Measurements from ENCODE around the gene RBM8A.

RBM8A gene

DNA sequence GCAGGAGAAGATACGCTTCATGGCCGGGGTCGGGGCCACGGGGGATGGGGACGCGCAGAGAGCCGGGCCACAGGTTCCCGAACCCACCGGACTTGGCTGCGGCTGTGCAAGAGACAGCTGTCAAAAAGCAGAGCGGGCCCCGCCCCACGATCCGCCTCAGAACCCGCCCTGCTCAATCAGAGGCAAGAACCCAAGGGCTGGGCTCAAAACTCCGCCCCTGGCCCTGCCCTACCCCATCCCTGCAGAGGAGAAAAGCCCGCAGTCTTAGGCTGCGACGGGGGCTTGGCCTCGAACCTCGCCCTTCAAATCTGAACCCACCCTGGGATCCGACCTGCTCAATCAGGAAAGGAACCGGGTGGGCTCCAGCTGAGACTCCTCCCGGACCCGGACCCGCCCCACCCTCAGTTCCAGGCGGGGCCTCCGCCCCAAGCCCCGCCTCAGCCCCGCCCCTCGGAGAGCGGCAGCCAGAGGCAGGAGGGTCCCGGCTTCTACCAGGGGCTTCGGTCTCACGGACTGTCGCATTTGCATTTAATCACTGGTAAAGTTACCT lies 41.5 kb downstream of the RBM8A start, which contains the start of gene ANKRD35:
Gene ANKRD35 (minus strand): TSS at position 129 of the 550 bp plus-strand sequence. CDS start 108 bp downstream, at position 21.
- DNase-seq (ENCODE audit: low read depth): peak; percentile 79
- peak within 1 kb of the TSS; percentile 64 for H3K4me3 ChIP-seq (ENCODE audit: low read length)
- no peak for TF ChIP-seq CTCF (IDR thresholded peaks at IDR 0.05; ENCODE audit: insufficient read depth, low read depth, low read length, missing control alignments)

DNA sequence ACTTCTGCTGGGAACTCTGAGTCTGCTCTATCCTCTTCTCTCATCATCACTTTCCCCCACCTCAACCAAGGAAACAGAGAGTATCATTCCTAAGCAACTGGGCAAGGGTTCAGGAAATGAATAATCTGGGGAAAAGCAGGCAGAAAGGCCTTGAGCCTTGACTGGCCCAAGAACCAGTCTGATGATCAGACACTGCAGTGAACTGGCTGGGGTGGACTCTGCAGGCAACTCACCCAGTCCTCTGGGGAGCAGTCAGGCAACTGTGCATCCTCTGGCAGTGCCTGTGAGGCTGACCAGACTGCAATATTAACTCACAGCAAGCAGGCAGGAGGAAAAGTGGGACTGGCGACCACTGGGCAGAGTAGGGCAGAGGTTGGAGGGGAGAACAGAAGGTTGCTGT lies 42.6 kb downstream of the RBM8A start:
- TF ChIP-seq CTCF (IDR thresholded peaks at IDR 0.05; ENCODE audit: insufficient read depth, low read depth, low read length, missing control alignments): no peak
- peak; percentile 13 for DNase-seq (ENCODE audit: low read depth)
- H3K4me3 ChIP-seq (ENCODE audit: low read length): peak overlapping the region; percentile 64

DNA sequence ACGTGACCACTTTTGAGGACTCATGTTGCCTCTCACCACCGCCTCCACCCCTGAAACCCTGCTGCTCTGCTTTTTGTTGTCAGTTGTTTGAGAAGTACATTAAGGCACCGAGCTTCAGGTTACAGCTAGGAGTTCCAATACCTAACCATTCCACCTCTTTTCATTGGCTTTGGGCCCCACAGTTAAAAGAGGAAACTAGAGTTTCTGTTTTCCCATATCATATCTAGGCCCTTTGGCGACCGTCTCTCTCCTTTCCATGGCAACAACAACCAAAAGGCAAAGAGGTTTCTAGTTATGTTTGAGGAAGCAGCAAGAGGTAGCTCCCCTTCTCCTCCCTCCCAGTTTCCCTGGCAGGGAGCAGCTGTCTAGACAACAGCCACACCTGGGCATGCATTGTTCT lies 47.5 kb downstream of the RBM8A start:
- no peak for TF ChIP-seq CTCF (IDR thresholded peaks at IDR 0.05; ENCODE audit: insufficient read depth, low read depth, low read length, missing control alignments)
- H3K4me3 ChIP-seq (ENCODE audit: low read length): no peak overlapping the region

DNA sequence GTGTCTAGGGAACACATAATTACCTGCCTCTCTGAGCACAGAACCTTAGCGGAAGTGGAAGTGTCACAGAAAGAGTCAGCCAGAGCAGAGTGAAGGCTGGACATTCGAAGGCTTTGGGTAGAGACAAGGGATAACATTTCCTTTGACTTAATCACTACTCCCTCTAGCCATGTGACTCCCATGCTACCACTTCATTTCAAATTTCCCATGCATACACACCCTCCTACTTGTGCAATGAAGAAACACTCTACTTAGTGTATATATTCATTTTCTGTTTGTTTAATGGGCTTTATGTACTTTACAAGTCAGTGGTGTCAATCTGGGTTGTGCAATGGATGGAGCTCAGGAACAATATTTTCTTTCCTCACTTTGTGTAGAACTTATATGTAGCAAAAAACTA lies 48.6 kb downstream of the RBM8A start:
- TF ChIP-seq CTCF (IDR thresholded peaks at IDR 0.05; ENCODE audit: insufficient read depth, low read depth, low read length, missing control alignments): no peak

More for the DNA sequence above, 47.5 kb downstream of the RBM8A start:
- DNase-seq (ENCODE audit: low read depth): peak; percentile 36

GRCh38 chr1:145877923-145878486 lies 49.3 kb downstream of the RBM8A start:
- no peak overlapping the region for H3K4me3 ChIP-seq (ENCODE audit: low read length)
- TF ChIP-seq CTCF (IDR thresholded peaks at IDR 0.05; ENCODE audit: insufficient read depth, low read depth, low read length, missing control alignments): no peak
- peak; percentile 90 for DNase-seq (ENCODE audit: low read depth)

More for the DNA sequence above, 48.6 kb downstream of the RBM8A start:
- H3K4me3 ChIP-seq (ENCODE audit: low read length): no peak overlapping the region
- DNase-seq (ENCODE audit: low read depth): peak; percentile 90

DNA sequence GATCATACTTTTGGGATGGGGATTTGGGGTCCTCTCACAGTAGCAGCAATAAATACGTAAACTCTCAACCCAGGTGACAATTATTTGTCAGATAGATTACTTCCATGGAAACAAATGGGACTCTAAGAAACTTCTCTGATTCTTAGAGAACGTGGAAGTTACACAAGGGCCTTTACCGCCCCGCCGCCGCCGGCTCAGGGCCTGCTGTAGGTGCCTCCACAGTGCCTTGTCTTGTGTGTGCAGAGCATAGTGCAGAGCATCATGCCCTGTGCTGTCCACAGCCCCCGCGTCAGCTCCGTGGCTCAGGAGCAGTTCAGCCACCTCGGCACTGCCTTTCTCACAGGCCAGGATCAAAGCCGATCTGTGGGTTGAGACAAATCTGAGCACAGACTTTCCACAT lies 52.6 kb downstream of the RBM8A start:
- no peak overlapping the region for H3K4me3 ChIP-seq (ENCODE audit: low read length)
- no peak for TF ChIP-seq CTCF (IDR thresholded peaks at IDR 0.05; ENCODE audit: insufficient read depth, low read depth, low read length, missing control alignments)
- DNase-seq (ENCODE audit: low read depth): no peak
